ENCODE data around the gene ACER1.

The ACER1 gene

DNA sequence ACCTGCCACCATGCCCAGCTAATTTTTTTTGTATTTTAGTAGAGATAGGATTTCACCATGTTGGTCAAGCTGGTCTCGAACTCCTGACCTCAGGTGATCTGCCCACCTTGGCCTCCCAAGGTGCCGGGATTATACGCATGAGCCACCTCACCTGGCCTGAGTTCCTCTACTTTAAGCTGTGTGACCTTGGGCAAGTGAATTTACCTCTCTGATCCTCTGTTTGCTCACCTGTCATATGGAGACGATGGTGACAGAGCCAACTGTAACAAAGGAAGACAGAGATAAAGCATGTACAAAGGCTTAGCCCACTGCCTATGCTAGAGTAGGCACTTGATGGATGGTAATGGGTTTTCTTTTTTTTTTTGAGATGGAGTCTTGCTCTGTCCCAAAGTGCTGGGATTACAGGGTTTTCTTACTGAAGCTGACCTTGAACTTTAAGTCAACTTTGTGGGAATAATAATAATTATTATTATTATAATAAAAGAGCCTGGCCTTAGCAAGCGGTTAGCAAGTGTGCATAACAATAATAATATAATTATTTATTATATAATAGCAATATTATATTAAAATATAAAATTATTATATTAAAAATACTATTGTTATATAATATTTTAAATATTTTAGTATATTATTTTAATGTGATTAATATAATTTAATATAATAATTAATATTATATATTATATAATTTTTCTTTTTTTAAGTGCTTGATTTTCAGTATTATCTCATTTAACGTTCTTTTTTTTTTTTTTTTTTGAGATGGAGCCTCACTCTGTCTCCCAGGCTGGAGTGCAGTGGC is 1.3 kb upstream of the ACER1 start:
- Histone ChIP-seq H2BK12ac (ENCODE audit: low read length in 2 of 2) (no peak overlapping the region), H3K79me1 (replicated peaks; ENCODE audit: low read length, poor library complexity, severe bottlenecking) (no peaks in the 10 kb centered on the region), H3K4me3 (ENCODE audit: insufficient read depth in 1 of 2, low read depth in 1 of 2, low read length in 2 of 2) (no peak overlapping the region), H2AK5ac (ENCODE audit: low read length, severe bottlenecking) (no peak overlapping the region), H4K8ac (ENCODE audit: low read length) (no peak overlapping the region), H3K4me2 (ENCODE audit: low read length, poor library complexity, severe bottlenecking) (no peak overlapping the region), H3K9me3 (ENCODE audit: control insufficient read depth, low read length) (no peaks in the 10 kb centered on the region), H3K36me3 (ENCODE audit: control insufficient read depth in 1 of 2, insufficient read depth in 2 of 2, low read depth in 1 of 2, low read length in 2 of 2) (no peaks in the 10 kb centered on the region), H4K91ac (ENCODE audit: low read length) (no peak overlapping the region), H2BK15ac (ENCODE audit: low read depth, poor library complexity, severe bottlenecking) (no peak overlapping the region), H3K9ac (ENCODE audit: low read length) (no peak overlapping the region), H3K4me1 (ENCODE audit: control insufficient read depth, insufficient read depth, low read depth, low read length) (no peaks in the 10 kb centered on the region), H3K18ac (ENCODE audit: low read depth in 1 of 2, low read length in 2 of 2) (no peak overlapping the region), H3K23ac (ENCODE audit: low read length in 2 of 2) (no peak overlapping the region), H2BK120ac (ENCODE audit: low read depth, low read length) (no peak overlapping the region), H3K4ac (ENCODE audit: low read depth in 1 of 2, low read length in 2 of 2) (no peak overlapping the region), H3K14ac (ENCODE audit: low read length in 2 of 2) (no peak overlapping the region), H2AFZ (ENCODE audit: low read depth, low read length) (no peak overlapping the region), H3K27ac (ENCODE audit: low read length, poor library complexity, severe bottlenecking) (no peak overlapping the region), H3K27me3 (ENCODE audit: control insufficient read depth in 1 of 2, insufficient read depth in 1 of 2, low read length in 2 of 2) (peaks cover 0 to 17% of the 10 kb centered on the region in 2 experiments), H2BK5ac (ENCODE audit: low read depth, low read length, poor library complexity, severe bottlenecking) (no peak overlapping the region)
- DNase-seq, result no peak
- 88% methylated on average over 5 of the region's 6 CpGs for WGBS

GRCh38 chr19:6326815-6327214 is 6.6 kb downstream of the ACER1 start:
- no peak overlapping the region for H2BK12ac ChIP-seq (ENCODE audit: low read length in 2 of 2)
- H3K9me3 ChIP-seq (ENCODE audit: control insufficient read depth, low read length), result no peaks in the 10 kb centered on the region
- no peak for DNase-seq
- no peak overlapping the region for H2AFZ ChIP-seq (ENCODE audit: low read depth, low read length)
- no peak overlapping the region for H3K4me2 ChIP-seq (ENCODE audit: low read length, poor library complexity, severe bottlenecking)
- no peaks in the 10 kb centered on the region for H3K79me1 ChIP-seq (replicated peaks; ENCODE audit: low read length, poor library complexity, severe bottlenecking)
- H3K27me3 ChIP-seq (ENCODE audit: control insufficient read depth in 1 of 2, insufficient read depth in 1 of 2, low read length in 2 of 2), result peaks cover 8 to 49% of the 10 kb centered on the region in 2 experiments
- H3K18ac ChIP-seq (ENCODE audit: low read depth in 1 of 2, low read length in 2 of 2), result no peak overlapping the region
- no peak overlapping the region for H2BK5ac ChIP-seq (ENCODE audit: low read depth, low read length, poor library complexity, severe bottlenecking)
- no peak overlapping the region for H4K91ac ChIP-seq (ENCODE audit: low read length)
- H3K23ac ChIP-seq (ENCODE audit: low read length in 2 of 2), result no peak overlapping the region
- H4K8ac ChIP-seq (ENCODE audit: low read length), result no peak overlapping the region
- no peak overlapping the region for H3K14ac ChIP-seq (ENCODE audit: low read length in 2 of 2)
- H3K36me3 ChIP-seq (ENCODE audit: control insufficient read depth in 1 of 2, insufficient read depth in 2 of 2, low read depth in 1 of 2, low read length in 2 of 2), result no peaks in the 10 kb centered on the region
- no peaks in the 10 kb centered on the region for H3K4me1 ChIP-seq (ENCODE audit: control insufficient read depth, insufficient read depth, low read depth, low read length)
- no peak overlapping the region for H2BK120ac ChIP-seq (ENCODE audit: low read depth, low read length)
- H3K4ac ChIP-seq (ENCODE audit: low read depth in 1 of 2, low read length in 2 of 2), result no peak overlapping the region
- H3K9ac ChIP-seq (ENCODE audit: low read length), result no peak overlapping the region
- H3K27ac ChIP-seq (ENCODE audit: low read length, poor library complexity, severe bottlenecking), result no peak overlapping the region
- H2AK5ac ChIP-seq (ENCODE audit: low read length, severe bottlenecking), result no peak overlapping the region
- H3K4me3 ChIP-seq (ENCODE audit: insufficient read depth in 1 of 2, low read depth in 1 of 2, low read length in 2 of 2), result no peak overlapping the region
- H2BK15ac ChIP-seq (ENCODE audit: low read depth, poor library complexity, severe bottlenecking), result no peak overlapping the region
- 89% methylated on average over 5 of the region's 5 CpGs for WGBS

- no peak overlapping the region for H4K91ac ChIP-seq (ENCODE audit: low read length)
- no peak overlapping the region for H3K14ac ChIP-seq (ENCODE audit: low read length in 2 of 2)
- 65% methylated on average over 3 of the region's 4 CpGs for WGBS
- H3K9me3 ChIP-seq (ENCODE audit: control insufficient read depth, low read length), result no peaks in the 10 kb centered on the region
- H3K23ac ChIP-seq (ENCODE audit: low read length in 2 of 2), result no peak overlapping the region
- no peak overlapping the region for H3K9ac ChIP-seq (ENCODE audit: low read length)
- H3K4me1 ChIP-seq (ENCODE audit: control insufficient read depth, insufficient read depth, low read depth, low read length), result no peaks in the 10 kb centered on the region
- H3K36me3 ChIP-seq (ENCODE audit: control insufficient read depth in 1 of 2, insufficient read depth in 2 of 2, low read depth in 1 of 2, low read length in 2 of 2), result no peaks in the 10 kb centered on the region
- H3K79me1 ChIP-seq (replicated peaks; ENCODE audit: low read length, poor library complexity, severe bottlenecking), result no peaks in the 10 kb centered on the region
- H3K27me3 ChIP-seq (ENCODE audit: control insufficient read depth in 1 of 2, insufficient read depth in 1 of 2, low read length in 2 of 2), result peaks cover 8 to 52% of the 10 kb centered on the region in 2 experiments
- no peak overlapping the region for H3K18ac ChIP-seq (ENCODE audit: low read depth in 1 of 2, low read length in 2 of 2)
- no peak overlapping the region for H3K4me3 ChIP-seq (ENCODE audit: insufficient read depth in 1 of 2, low read depth in 1 of 2, low read length in 2 of 2)
- H2AFZ ChIP-seq (ENCODE audit: low read depth, low read length), result no peak overlapping the region
- H2BK5ac ChIP-seq (ENCODE audit: low read depth, low read length, poor library complexity, severe bottlenecking), result no peak overlapping the region
- H3K4ac ChIP-seq (ENCODE audit: low read depth in 1 of 2, low read length in 2 of 2), result no peak overlapping the region
- no peak for DNase-seq
- H2BK12ac ChIP-seq (ENCODE audit: low read length in 2 of 2), result no peak overlapping the region
- H3K27ac ChIP-seq (ENCODE audit: low read length, poor library complexity, severe bottlenecking), result no peak overlapping the region
- no peak overlapping the region for H3K4me2 ChIP-seq (ENCODE audit: low read length, poor library complexity, severe bottlenecking)
- no peak overlapping the region for H2BK120ac ChIP-seq (ENCODE audit: low read depth, low read length)
- no peak overlapping the region for H2AK5ac ChIP-seq (ENCODE audit: low read length, severe bottlenecking)
- no peak overlapping the region for H2BK15ac ChIP-seq (ENCODE audit: low read depth, poor library complexity, severe bottlenecking)
- no peak overlapping the region for H4K8ac ChIP-seq (ENCODE audit: low read length)
Measured at GRCh38 chr19:6325614-6326013, 7.8 kb downstream of the ACER1 start.

GRCh38 chr19:6324757-6325156 is 8.7 kb downstream of the ACER1 start:
- no peak overlapping the region for H2AFZ ChIP-seq (ENCODE audit: low read depth, low read length)

More at GRCh38 chr19:6324757-6325156, 8.7 kb downstream of the ACER1 start:
- Histone ChIP-seq H2BK120ac (ENCODE audit: low read depth, low read length) (no peak overlapping the region), H3K27me3 (ENCODE audit: control insufficient read depth in 1 of 2, insufficient read depth in 1 of 2, low read length in 2 of 2) (peaks cover 8 to 51% of the 10 kb centered on the region in 2 experiments), H3K4me3 (ENCODE audit: insufficient read depth in 1 of 2, low read depth in 1 of 2, low read length in 2 of 2) (no peak overlapping the region), H3K9me3 (ENCODE audit: control insufficient read depth, low read length) (no peaks in the 10 kb centered on the region), H3K18ac (ENCODE audit: low read depth in 1 of 2, low read length in 2 of 2) (no peak overlapping the region), H4K8ac (ENCODE audit: low read length) (no peak overlapping the region), H3K14ac (ENCODE audit: low read length in 2 of 2) (no peak overlapping the region), H2BK5ac (ENCODE audit: low read depth, low read length, poor library complexity, severe bottlenecking) (no peak overlapping the region), H3K23ac (ENCODE audit: low read length in 2 of 2) (no peak overlapping the region), H2AK5ac (ENCODE audit: low read length, severe bottlenecking) (no peak overlapping the region), H3K9ac (ENCODE audit: low read length) (no peak overlapping the region), H3K27ac (ENCODE audit: low read length, poor library complexity, severe bottlenecking) (no peak overlapping the region), H3K4me2 (ENCODE audit: low read length, poor library complexity, severe bottlenecking) (no peak overlapping the region), H3K36me3 (ENCODE audit: control insufficient read depth in 1 of 2, insufficient read depth in 2 of 2, low read depth in 1 of 2, low read length in 2 of 2) (no peaks in the 10 kb centered on the region), H2BK15ac (ENCODE audit: low read depth, poor library complexity, severe bottlenecking) (no peak overlapping the region), H3K79me1 (replicated peaks; ENCODE audit: low read length, poor library complexity, severe bottlenecking) (no peaks in the 10 kb centered on the region), H3K4me1 (ENCODE audit: control insufficient read depth, insufficient read depth, low read depth, low read length) (no peaks in the 10 kb centered on the region), H2BK12ac (ENCODE audit: low read length in 2 of 2) (no peak overlapping the region), H4K91ac (ENCODE audit: low read length) (no peak overlapping the region), H3K4ac (ENCODE audit: low read depth in 1 of 2, low read length in 2 of 2) (no peak overlapping the region)
- WGBS, result 83% methylated on average over 4 of the region's 4 CpGs
- no peak for DNase-seq
